Mesenchymal stem cell (in vitro differentiated cells and primary cell): ENCODE measurements around the gene ANKHD1. TPM values are rescaled to one million over a fixed set of nuclear protein-coding genes. Genes with fewer than 3 reads are reported as not detected.
A peak's percentile ranks its signal among the peaks of the same experiment; 100 is the strongest.

Experiments
- DNase-seq: peaks from one replicate; pipeline ENCODE4 v3.0.0-alpha.2; 2013
- H2AFZ ChIP-seq: one replicate; pipeline ENCODE4 v1.6.1; 2013; ENCODE audit warnings: low read depth, mild to moderate bottlenecking, control low read depth, inconsistent platforms, low read length, moderate library complexity
- H2AK5ac ChIP-seq: 2 replicates; pipeline ENCODE4 v1.6.1; 2013; ENCODE audit warnings: low read length, moderate library complexity, mild to moderate bottlenecking, inconsistent platforms; ENCODE audit not compliant: severe bottlenecking
- H2BK120ac ChIP-seq: one replicate; pipeline ENCODE4 v1.6.1; 2013; ENCODE audit warnings: low read depth, mild to moderate bottlenecking, inconsistent platforms, low read length, moderate library complexity
- H2BK12ac ChIP-seq, 2 experiments: one replicate each; pipeline ENCODE4 v1.6.1; 2013; ENCODE audit warnings: inconsistent platforms in 2 of 2, low read length in 2 of 2, mild to moderate bottlenecking in 2 of 2, moderate library complexity in 2 of 2, control low read depth in 1 of 2
- H2BK15ac ChIP-seq: one replicate; pipeline ENCODE4 v1.6.1; 2013; ENCODE audit warnings: mild to moderate bottlenecking, low read depth, inconsistent platforms; ENCODE audit not compliant: poor library complexity, severe bottlenecking
- H2BK5ac ChIP-seq: 2 replicates; pipeline ENCODE4 v1.6.1; 2013; ENCODE audit warnings: low read depth, mild to moderate bottlenecking, low read length, control low read depth, inconsistent platforms; ENCODE audit not compliant: poor library complexity, severe bottlenecking
- H3K14ac ChIP-seq, 2 experiments: one replicate each; pipeline ENCODE4 v1.6.1; 2013; ENCODE audit warnings: inconsistent platforms in 2 of 2, low read length in 2 of 2, control low read depth in 1 of 2, mild to moderate bottlenecking in 1 of 2, moderate library complexity in 1 of 2
- H3K18ac ChIP-seq, 2 experiments: one replicate each; pipeline ENCODE4 v1.6.1; 2013; ENCODE audit warnings: inconsistent platforms in 2 of 2, low read length in 2 of 2, control low read depth in 1 of 2, low read depth in 1 of 2, mild to moderate bottlenecking in 1 of 2
- H3K23ac ChIP-seq, 2 experiments: one replicate each; pipeline ENCODE4 v1.6.1; 2013; ENCODE audit warnings: inconsistent platforms in 2 of 2, low read length in 2 of 2, mild to moderate bottlenecking in 2 of 2, moderate library complexity in 2 of 2, control low read depth in 1 of 2
- H3K27ac ChIP-seq: 2 replicates; pipeline ENCODE4 v1.5.1; 2013; ENCODE audit warnings: mild to moderate bottlenecking, moderate library complexity, low read length, control low read depth, inconsistent platforms; ENCODE audit not compliant: poor library complexity, severe bottlenecking
- H3K27me3 ChIP-seq, 2 experiments: 2 replicates each; pipeline versions ENCODE4 v1.6.1 to v1.7.0; 2013; ENCODE audit warnings: low read length in 2 of 2, mild to moderate bottlenecking in 2 of 2, moderate library complexity in 2 of 2, control low read depth in 1 of 2, inconsistent platforms in 1 of 2; ENCODE audit not compliant: control insufficient read depth in 1 of 2, insufficient read depth in 1 of 2
- H3K36me3 ChIP-seq, 2 experiments: 2 replicates each; pipeline versions ENCODE4 v1.6.1 to v1.7.0; 2013; ENCODE audit warnings: low read length in 2 of 2, control low read depth in 1 of 2, inconsistent platforms in 1 of 2, low read depth in 1 of 2, mild to moderate bottlenecking in 1 of 2; ENCODE audit not compliant: insufficient read depth in 2 of 2, control insufficient read depth in 1 of 2
- H3K4ac ChIP-seq, 2 experiments: one replicate each; pipeline ENCODE4 v1.6.1; 2013; ENCODE audit warnings: inconsistent platforms in 2 of 2, low read length in 2 of 2, mild to moderate bottlenecking in 2 of 2, moderate library complexity in 2 of 2, control low read depth in 1 of 2, low read depth in 1 of 2
- H3K4me1 ChIP-seq: 2 replicates; pipeline ENCODE4 v1.6.1; 2013; ENCODE audit warnings: low read depth, low read length, control low read depth; ENCODE audit not compliant: control insufficient read depth, insufficient read depth
- H3K4me2 ChIP-seq: 2 replicates; pipeline ENCODE4 v1.6.1; 2013; ENCODE audit warnings: low read length, mild to moderate bottlenecking, inconsistent platforms; ENCODE audit not compliant: poor library complexity, severe bottlenecking
- H3K4me3 ChIP-seq, 2 experiments: 2 replicates each; pipeline versions ENCODE4 v1.5.1 to v1.7.0; 2013; ENCODE audit warnings: low read length in 2 of 2, mild to moderate bottlenecking in 2 of 2, control low read depth in 1 of 2, low read depth in 1 of 2; ENCODE audit not compliant: insufficient read depth in 1 of 2
- H3K79me1 ChIP-seq: replicated peaks from 2 replicates; pipeline ENCODE4 v1.6.1; 2013; ENCODE audit warnings: mild to moderate bottlenecking, control low read depth, low read length, inconsistent platforms; ENCODE audit not compliant: poor library complexity, severe bottlenecking
- H3K9ac ChIP-seq: 2 replicates; pipeline ENCODE4 v1.7.0; 2013; ENCODE audit warnings: mild to moderate bottlenecking, low read length, moderate library complexity
- H3K9me3 ChIP-seq: 2 replicates; pipeline ENCODE4 v1.7.0; 2013; ENCODE audit warnings: mild to moderate bottlenecking, low read length; ENCODE audit not compliant: control insufficient read depth
- H4K8ac ChIP-seq: one replicate; pipeline ENCODE4 v1.6.1; 2013; ENCODE audit warnings: inconsistent platforms, mild to moderate bottlenecking, low read length, moderate library complexity
- H4K91ac ChIP-seq: one replicate; pipeline ENCODE4 v1.6.1; 2013; ENCODE audit warnings: mild to moderate bottlenecking, low read length, inconsistent platforms
- WGBS: methylation state at CpG from one replicate; pipeline ENCODE4 v1.1.7; 2013; ENCODE audit warnings: mixed read lengths; 5-methylcytosine and 5-hydroxymethylcytosine counted together
- polyA plus RNA-seq, 2 experiments: library from polyadenylated mRNA; stranded (reverse); fragments of 200-250 nt; gene quantifications; one replicate each; pipeline ENCODE4 v1.2.3, GENCODE V29; 2013

Gene ANKHD1, protein sequence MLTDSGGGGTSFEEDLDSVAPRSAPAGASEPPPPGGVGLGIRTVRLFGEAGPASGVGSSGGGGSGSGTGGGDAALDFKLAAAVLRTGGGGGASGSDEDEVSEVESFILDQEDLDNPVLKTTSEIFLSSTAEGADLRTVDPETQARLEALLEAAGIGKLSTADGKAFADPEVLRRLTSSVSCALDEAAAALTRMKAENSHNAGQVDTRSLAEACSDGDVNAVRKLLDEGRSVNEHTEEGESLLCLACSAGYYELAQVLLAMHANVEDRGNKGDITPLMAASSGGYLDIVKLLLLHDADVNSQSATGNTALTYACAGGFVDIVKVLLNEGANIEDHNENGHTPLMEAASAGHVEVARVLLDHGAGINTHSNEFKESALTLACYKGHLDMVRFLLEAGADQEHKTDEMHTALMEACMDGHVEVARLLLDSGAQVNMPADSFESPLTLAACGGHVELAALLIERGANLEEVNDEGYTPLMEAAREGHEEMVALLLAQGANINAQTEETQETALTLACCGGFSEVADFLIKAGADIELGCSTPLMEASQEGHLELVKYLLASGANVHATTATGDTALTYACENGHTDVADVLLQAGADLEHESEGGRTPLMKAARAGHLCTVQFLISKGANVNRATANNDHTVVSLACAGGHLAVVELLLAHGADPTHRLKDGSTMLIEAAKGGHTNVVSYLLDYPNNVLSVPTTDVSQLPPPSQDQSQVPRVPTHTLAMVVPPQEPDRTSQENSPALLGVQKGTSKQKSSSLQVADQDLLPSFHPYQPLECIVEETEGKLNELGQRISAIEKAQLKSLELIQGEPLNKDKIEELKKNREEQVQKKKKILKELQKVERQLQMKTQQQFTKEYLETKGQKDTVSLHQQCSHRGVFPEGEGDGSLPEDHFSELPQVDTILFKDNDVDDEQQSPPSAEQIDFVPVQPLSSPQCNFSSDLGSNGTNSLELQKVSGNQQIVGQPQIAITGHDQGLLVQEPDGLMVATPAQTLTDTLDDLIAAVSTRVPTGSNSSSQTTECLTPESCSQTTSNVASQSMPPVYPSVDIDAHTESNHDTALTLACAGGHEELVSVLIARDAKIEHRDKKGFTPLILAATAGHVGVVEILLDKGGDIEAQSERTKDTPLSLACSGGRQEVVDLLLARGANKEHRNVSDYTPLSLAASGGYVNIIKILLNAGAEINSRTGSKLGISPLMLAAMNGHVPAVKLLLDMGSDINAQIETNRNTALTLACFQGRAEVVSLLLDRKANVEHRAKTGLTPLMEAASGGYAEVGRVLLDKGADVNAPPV (N-terminal part only)
- 32.8 TPM for polyA plus RNA-seq (2013, experiment 1 of 2)
- polyA plus RNA-seq (2013, experiment 2 of 2): 31.5 TPM

DNA sequence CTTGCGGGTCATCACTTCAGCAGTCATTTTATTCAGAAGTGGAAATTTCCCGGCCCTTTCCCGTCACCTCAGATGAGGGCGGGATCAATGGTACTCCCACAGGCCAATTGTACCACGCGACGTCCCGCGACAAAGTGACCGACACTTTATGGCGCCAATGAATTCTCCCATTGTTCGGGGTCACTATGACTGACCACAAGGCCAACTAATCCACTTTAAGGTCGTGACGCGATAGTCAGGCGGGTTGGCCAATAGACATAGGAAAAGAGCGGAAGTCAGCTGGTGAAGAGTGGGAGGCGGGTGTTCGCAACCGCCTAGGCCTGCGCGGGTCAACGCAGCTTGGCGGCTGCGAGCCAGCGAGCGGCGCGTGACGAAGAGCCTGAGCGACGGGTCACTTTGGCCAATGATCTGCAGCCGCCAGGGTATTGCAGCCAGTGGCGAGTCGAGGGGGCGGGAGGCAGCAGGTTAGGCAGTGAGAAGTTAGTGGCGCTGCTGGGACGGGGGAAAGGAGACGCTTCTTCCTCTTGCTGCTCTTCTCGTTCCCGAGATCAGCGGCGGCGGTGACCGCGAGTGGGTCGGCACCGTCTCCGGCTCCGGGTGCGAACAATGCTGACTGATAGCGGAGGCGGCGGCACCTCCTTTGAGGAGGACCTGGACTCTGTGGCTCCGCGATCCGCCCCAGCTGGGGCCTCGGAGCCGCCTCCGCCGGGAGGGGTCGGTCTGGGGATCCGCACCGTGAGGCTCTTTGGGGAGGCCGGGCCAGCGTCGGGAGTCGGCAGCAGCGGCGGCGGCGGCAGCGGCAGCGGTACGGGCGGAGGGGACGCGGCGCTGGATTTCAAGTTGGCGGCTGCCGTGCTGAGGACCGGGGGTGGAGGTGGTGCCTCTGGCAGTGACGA lies at the start of gene ANKHD1:
ANKHD1 (plus strand) TSS at position 472 of the 896 bp plus-strand sequence; CDS start at position 607, 135 bp downstream.
- H2AFZ ChIP-seq: peak within 1 kb of the TSS; percentile 95
- H2AK5ac ChIP-seq: no peak within 1 kb of the TSS
- peak within 1 kb of the TSS; percentile 94 for H3K9ac ChIP-seq
- H2BK15ac ChIP-seq: peak within 1 kb of the TSS; percentile 94
- H2BK5ac ChIP-seq: peak within 1 kb of the TSS; percentile 47
- peak within 1 kb of the TSS; percentile 91 for H3K27ac ChIP-seq
- H3K36me3 ChIP-seq: peaks cover 0 to 6% of the 10 kb centered on the region in 2 experiments
- WGBS: under 1% methylated on average over 69 of the region's 83 CpGs
- H4K8ac ChIP-seq: peak within 1 kb of the TSS; percentile 98
- peak within 1 kb of the TSS; percentile 94 for H2BK120ac ChIP-seq
- no peaks in the 10 kb centered on the region for H3K27me3 ChIP-seq
- peak within 1 kb of the TSS; percentile 94 for H3K4me2 ChIP-seq
- peak within 1 kb of the TSS in 1 of 2 experiments; percentile 27 for H3K23ac ChIP-seq
- peak within 1 kb of the TSS in 1 of 2 experiments; percentile 54 for H2BK12ac ChIP-seq
- H3K4ac ChIP-seq: peak within 1 kb of the TSS; percentile 83 to 91
- peak within 1 kb of the TSS; percentile 92 to 99 for H3K4me3 ChIP-seq
- peak within 1 kb of the TSS; percentile 80 for H4K91ac ChIP-seq
- H3K14ac ChIP-seq: peak within 1 kb of the TSS in 1 of 2 experiments; percentile 94
- H3K18ac ChIP-seq: peak within 1 kb of the TSS; percentile 83 to 95
- no peaks in the 10 kb centered on the region for H3K79me1 ChIP-seq
- peak; percentile 100 for DNase-seq
- H3K9me3 ChIP-seq: no peaks in the 10 kb centered on the region
- H3K4me1 ChIP-seq: peaks cover 5% of the 10 kb centered on the region

DNA sequence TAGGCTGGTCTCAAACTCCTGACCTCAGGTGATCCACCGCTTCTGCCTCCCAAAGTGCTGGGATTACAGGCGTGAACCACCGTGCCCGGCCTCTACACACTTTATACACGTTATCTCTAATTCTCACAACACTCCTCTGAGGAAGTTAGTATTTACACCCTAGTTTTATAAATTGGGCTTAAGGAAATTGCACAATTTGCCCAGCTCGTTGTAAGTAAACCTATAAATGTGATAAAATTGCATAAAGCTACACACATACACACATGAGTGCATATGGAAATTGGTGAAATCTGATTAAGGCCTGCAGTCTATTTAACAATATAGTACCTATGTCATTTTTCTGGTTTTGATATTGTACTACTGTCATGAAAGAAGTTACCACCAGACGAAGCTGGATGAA lies 46.1 kb upstream of the ANKHD1 start:
- H2AFZ ChIP-seq: no peak overlapping the region
- H4K91ac ChIP-seq: no peak overlapping the region
- peaks cover 3% of the 10 kb centered on the region for H3K4me1 ChIP-seq
- H2BK120ac ChIP-seq: no peak overlapping the region
- H3K9ac ChIP-seq: no peak overlapping the region
- peaks cover 0 to 3% of the 10 kb centered on the region in 2 experiments for H3K27me3 ChIP-seq
- no peak overlapping the region for H3K4me2 ChIP-seq
- DNase-seq: no peak
- WGBS: no CpG with 5 or more reads among the region's 7 CpGs
- no peak overlapping the region for H2BK12ac ChIP-seq
- H2BK15ac ChIP-seq: no peak overlapping the region
- no peaks in the 10 kb centered on the region for H3K79me1 ChIP-seq
- H3K18ac ChIP-seq: no peak overlapping the region
- H3K9me3 ChIP-seq: no peaks in the 10 kb centered on the region
- H3K36me3 ChIP-seq: no peaks in the 10 kb centered on the region
- H3K4ac ChIP-seq: no peak overlapping the region
- H3K27ac ChIP-seq: no peak overlapping the region
- no peak overlapping the region for H3K4me3 ChIP-seq
- no peak overlapping the region for H3K23ac ChIP-seq
- no peak overlapping the region for H2BK5ac ChIP-seq
- no peak overlapping the region for H3K14ac ChIP-seq
- no peak overlapping the region for H2AK5ac ChIP-seq
- H4K8ac ChIP-seq: no peak overlapping the region

DNA sequence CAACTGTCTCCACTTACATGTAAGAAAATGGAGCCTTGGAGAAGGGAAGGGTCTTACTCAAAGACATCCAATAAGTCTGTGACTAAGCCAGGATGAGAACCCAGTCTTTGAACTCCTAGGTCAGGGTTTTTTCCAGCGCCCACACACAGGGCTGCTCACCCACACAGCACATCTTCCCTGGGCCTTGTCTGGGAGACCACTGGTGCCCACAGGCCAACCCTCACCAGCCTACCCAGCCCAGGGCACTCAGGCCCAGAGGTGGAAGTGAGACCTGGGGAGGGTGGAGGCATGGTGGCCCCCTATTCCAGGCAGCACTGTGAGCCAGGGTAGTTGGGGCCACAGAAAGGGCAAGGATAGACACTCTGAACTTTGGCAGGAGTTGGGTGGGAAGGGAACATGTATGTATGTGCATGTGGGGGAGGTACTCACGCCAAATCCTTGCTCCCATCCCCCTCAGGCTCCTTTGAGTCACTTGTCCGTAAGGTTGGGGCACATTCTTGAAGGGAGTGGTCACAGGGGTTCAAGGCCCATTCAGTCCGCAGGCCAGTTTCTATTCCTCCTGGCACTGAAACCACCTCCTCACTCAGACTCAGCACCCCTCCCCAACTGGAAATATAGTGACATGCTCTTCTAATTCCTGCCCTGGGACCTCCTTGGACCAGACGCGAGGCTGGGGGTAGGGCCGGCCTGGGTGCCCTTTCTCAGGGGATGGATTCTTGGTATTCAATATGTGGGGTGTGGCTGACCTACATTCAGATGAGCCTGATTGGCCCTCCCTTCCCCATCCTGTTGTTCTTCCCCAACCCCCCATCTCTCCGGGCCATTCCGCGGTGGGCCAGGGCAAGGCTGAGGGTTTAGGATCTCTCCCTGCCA lies 44.5 kb upstream of the ANKHD1 start:
- Histone ChIP-seq H3K4me1 (peaks cover 3% of the 10 kb centered on the region), H2BK5ac (no peak overlapping the region), H4K8ac (peak overlapping the region; percentile 72), H3K27me3 (peaks cover 0 to 3% of the 10 kb centered on the region in 2 experiments), H3K79me1 (no peaks in the 10 kb centered on the region), H3K4me3 (peak overlapping the region in 1 of 2 experiments; percentile 71), H2AFZ (peak overlapping the region; percentile 70), H4K91ac (no peak overlapping the region), H2BK15ac (no peak overlapping the region), H2BK12ac (peak overlapping the region in 1 of 2 experiments; percentile 43), H3K4ac (peak overlapping the region in 1 of 2 experiments; percentile 29), H2AK5ac (peak overlapping the region; percentile 69), H3K27ac (no peak overlapping the region), H3K14ac (no peak overlapping the region), H3K36me3 (no peaks in the 10 kb centered on the region), H2BK120ac (no peak overlapping the region), H3K4me2 (no peak overlapping the region), H3K18ac (no peak overlapping the region), H3K9ac (peak overlapping the region; percentile 74), H3K23ac (no peak overlapping the region), H3K9me3 (no peaks in the 10 kb centered on the region)
- WGBS: 42% methylated on average over 6 of the region's 10 CpGs
- no peak for DNase-seq
